Activated CD8-positive, alpha-beta T cell treated with anti-CD3 and anti-CD28 coated beads for 36 hours (primary cell): Measurements from ENCODE around the gene KCNA3. TPM values are rescaled to one million over a fixed set of nuclear protein-coding genes. Genes with fewer than 3 reads are reported as not detected.

ENCODE experiments used
- ATAC-seq: fragments of 200-7000 bp; cut with Tn5 transposase; one replicate; pipeline ENCODE4 v1.10.0; 2021; ENCODE audit warnings: mild to moderate bottlenecking, moderate library complexity
- CTCF ChIA-PET: fragments of 350-600 bp; sonication (Branson Sonifier 250); formaldehyde crosslinking; loops from one replicate; lab custom pipeline; 2021; ENCODE audit warnings: antibody characterized with exemption; lab: Charles Lee
- POLR2A ChIA-PET: fragments of 350-600 bp; sonication (Branson Sonifier 250); formaldehyde crosslinking; loops from one replicate; lab custom pipeline; 2021; ENCODE audit warnings: antibody characterized with exemption; lab: Charles Lee
- DNase-seq: peaks from one replicate; pipeline ENCODE4 v3.0.0-alpha.2; 2020
- H3K27ac Mint-ChIP-seq: one replicate; pipeline ENCODE4 v1.8.0; 2021; ENCODE audit warnings: mild to moderate bottlenecking, mixed read lengths
- H3K27me3 Mint-ChIP-seq: one replicate; pipeline ENCODE4 v1.8.0; 2021; ENCODE audit warnings: mixed read lengths
- H3K36me3 Mint-ChIP-seq: one replicate; pipeline ENCODE4 v1.8.0; 2021; ENCODE audit warnings: low read depth, mixed read lengths
- H3K4me1 Mint-ChIP-seq: one replicate; pipeline ENCODE4 v1.8.0; 2021; ENCODE audit warnings: low read depth, mixed read lengths
- H3K4me3 Mint-ChIP-seq: one replicate; pipeline ENCODE4 v1.8.0; 2021; ENCODE audit warnings: mild to moderate bottlenecking, moderate library complexity, mixed read lengths
- H3K9me3 Mint-ChIP-seq: one replicate; pipeline ENCODE4 v1.8.0; 2021; ENCODE audit warnings: mixed read lengths
- intact Hi-C: fragments of 100-400 bp; cut with micrococcal nuclease; formaldehyde crosslinking; loops from one replicate; pipeline ENCODE4 v1.10.0; 2022
- total RNA-seq, 2 experiments: library from RNA; stranded (reverse); gene quantifications; one replicate each; pipeline ENCODE4 v1.2.3, GENCODE V29; 2021
- TF ChIP-seq, protein P1 (sequence below): fragments of 200-600 bp; IDR thresholded peaks from one replicate; pipeline ENCODE4 v1.8.0; 2022; ENCODE audit warnings: antibody characterized with exemption, mild to moderate bottlenecking

Gene KCNA3
- total RNA-seq, 2 experiments from 2014 or later, result 15.5 to 16.2 TPM

DNA sequence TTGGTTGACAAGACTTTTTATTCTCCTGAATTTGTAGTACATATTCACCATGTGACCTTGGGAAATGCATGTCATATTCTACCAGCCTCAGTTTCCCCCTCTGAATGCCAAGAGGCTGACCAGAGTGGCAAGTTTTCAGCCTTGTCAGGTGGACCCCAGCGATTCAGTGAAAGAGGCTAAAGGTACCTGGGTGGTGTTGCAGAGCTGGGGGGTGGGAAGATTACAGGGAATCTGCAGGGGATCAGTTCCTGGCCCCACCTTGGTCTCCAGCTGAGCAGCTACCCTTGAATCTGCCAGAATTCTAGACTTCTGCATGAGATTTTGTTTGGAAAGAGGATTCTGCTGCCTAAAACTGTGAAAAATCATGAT lies 40.7 kb downstream of the KCNA3 start:
- intact Hi-C loops, result loop anchor here (5.0 to 10.0 kb wide), 2 partner anchors 241 to 583 kb away; partner anchors contain the start of gene CD53
- H3K4me3 Mint-ChIP-seq, result no peak overlapping the region
- CTCF ChIA-PET, result interaction anchor here (0.8 to 6.4 kb wide), 9 partner anchors 13 to 149 kb away, joined by 3 to 66 read pairs (median 10); no protein-coding TSS in a partner anchor
- ATAC-seq, result no peak
- peak overlapping the region; percentile 94 for H3K27ac Mint-ChIP-seq
- TF ChIP-seq, protein P1, sequence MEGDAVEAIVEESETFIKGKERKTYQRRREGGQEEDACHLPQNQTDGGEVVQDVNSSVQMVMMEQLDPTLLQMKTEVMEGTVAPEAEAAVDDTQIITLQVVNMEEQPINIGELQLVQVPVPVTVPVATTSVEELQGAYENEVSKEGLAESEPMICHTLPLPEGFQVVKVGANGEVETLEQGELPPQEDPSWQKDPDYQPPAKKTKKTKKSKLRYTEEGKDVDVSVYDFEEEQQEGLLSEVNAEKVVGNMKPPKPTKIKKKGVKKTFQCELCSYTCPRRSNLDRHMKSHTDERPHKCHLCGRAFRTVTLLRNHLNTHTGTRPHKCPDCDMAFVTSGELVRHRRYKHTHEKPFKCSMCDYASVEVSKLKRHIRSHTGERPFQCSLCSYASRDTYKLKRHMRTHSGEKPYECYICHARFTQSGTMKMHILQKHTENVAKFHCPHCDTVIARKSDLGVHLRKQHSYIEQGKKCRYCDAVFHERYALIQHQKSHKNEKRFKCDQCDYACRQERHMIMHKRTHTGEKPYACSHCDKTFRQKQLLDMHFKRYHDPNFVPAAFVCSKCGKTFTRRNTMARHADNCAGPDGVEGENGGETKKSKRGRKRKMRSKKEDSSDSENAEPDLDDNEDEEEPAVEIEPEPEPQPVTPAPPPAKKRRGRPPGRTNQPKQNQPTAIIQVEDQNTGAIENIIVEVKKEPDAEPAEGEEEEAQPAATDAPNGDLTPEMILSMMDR, result no peak
- H3K27me3 Mint-ChIP-seq, result no peaks in the 10 kb centered on the region
- DNase-seq, result no peak
- H3K36me3 Mint-ChIP-seq, result no peaks in the 10 kb centered on the region
- H3K4me1 Mint-ChIP-seq, result peaks cover 64% of the 10 kb centered on the region
- POLR2A ChIA-PET, result interaction anchor here (0.9 to 9.8 kb wide), 5 partner anchors 8 to 139 kb away, joined by 3 to 131 read pairs (median 9); partner anchors contain the start of gene KCNA3
- no peaks in the 10 kb centered on the region for H3K9me3 Mint-ChIP-seq

DNA sequence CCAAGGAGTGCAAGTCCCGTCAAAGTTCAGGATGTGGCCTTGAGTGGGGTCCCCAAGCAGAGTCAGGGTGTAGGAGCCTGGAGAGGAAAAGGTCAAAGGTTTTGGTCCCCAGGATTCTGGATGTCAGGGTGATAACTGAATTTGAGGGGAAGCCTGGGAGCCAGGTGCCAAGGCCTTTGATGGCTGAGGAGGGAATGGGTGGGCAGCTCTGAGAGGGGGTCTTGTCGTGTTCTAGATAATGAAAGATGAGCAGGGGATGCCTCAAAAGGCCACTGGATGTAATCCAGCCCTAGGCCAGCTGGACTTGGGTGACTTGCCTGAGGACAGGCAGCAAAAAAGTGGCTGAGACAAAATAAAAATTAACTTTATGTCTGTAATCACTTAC lies 41.1 kb downstream of the KCNA3 start:
- intact Hi-C loops, result loop anchor here (5.0 to 10.0 kb wide), 2 partner anchors 241 to 584 kb away; partner anchors contain the start of gene CD53
- Mint-ChIP-seq H3K27ac (peak overlapping the region; percentile 74), H3K4me3 (no peak overlapping the region), H3K36me3 (no peaks in the 10 kb centered on the region), H3K9me3 (no peaks in the 10 kb centered on the region), H3K27me3 (no peaks in the 10 kb centered on the region), H3K4me1 (peaks cover 60% of the 10 kb centered on the region)
- CTCF ChIA-PET, result interaction anchor here (1.3 to 6.3 kb wide), 7 partner anchors 14 to 150 kb away, joined by 3 to 66 read pairs (median 10); no protein-coding TSS in a partner anchor
- DNase-seq (no peak), ATAC-seq (no peak)
- TF ChIP-seq, protein P1, result no peak
- POLR2A ChIA-PET, result interaction anchor here (0.9 to 9.8 kb wide), 4 partner anchors 8 to 40 kb away, joined by 3 to 131 read pairs (median 26); partner anchors contain the start of gene KCNA3

DNA sequence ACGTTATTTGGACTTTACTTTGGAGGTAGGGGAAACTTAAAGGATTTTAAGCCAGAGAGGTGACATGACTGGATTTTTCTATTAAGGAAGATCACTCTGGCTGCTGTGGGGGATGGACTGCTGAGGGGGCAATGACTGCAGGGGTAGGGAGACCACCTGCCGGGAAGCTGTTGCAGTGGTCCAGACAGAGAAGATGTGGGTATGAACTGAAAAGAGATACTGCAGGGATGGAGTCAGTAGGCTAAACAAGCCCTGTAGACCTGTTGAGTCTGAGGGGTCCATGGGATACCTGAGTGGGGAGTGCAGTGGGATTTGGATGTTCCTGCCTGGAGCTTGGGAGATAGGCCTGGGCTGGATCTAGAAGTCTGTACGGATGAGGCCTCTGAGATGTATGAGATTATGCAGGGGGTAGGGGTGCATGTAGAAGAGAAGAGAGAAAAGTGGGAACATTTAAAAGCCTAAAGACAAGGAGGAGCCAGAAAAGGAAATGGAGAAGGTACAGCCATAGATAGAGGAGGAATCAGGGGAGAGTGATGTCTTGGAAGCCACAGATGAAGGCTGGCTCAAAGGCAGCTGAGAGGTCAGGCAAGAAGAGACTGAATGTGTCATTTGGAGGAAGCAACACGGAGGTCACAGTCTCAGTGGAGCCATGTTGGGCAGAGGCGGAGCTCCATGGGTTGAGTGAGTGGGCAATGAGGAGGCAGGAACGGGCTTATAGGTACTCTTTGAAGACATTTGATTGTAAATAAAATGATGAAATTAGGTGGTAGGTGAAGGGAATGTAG lies 42.7 kb downstream of the KCNA3 start:
- intact Hi-C loops, result loop anchor here (1.0 to 10.0 kb wide), 5 partner anchors 15 to 585 kb away; partner anchors contain the start of gene CD53
- TF ChIP-seq, protein P1, result no peak

DNA sequence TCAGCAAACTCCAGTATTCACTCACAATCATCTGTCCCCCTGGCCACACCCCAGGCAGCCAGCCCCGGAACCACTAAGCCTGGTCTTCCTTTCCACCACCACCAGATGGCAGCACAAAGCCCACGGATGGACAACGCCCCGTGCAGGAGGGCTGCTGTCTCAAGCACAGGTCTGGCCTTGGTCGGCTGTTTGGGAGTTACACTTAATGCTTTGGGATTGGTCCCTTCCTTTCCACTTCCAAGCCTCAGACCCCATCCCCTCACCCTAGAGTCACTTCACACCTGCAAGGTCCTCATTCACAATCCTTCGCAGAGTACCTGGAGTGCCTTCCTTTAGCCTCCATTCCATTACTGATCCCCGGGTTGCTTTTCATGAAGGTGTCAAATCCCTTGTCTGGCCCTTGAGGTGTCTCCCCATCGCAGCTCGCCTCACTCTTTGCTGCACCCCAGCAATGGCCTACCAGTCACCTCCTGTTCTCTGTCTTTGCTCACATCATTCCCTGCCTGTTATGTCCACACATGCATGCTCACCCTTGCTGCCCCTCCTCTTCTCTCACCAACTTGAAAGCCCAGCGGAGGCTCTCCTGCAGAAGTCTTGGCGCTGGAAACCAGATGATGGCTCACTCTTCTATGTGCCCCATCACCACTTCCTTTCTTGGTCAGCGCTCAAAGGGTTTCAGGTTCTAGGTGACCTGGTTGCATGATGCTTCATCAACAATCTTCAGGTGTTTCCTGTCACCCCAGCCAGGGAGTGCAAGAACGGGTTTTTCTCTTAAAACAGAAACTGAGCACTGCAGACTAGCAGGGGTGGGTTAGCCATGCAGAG lies 43.7 kb downstream of the KCNA3 start:
- POLR2A ChIA-PET, result interaction anchor here (0.6 to 9.8 kb wide), 11 partner anchors 10 to 150 kb away, joined by 3 to 131 read pairs (median 4); partner anchors contain the start of gene KCNA3
- Mint-ChIP-seq H3K36me3 (no peaks in the 10 kb centered on the region), H3K4me3 (no peak overlapping the region), H3K27ac (no peak overlapping the region), H3K9me3 (no peaks in the 10 kb centered on the region), H3K4me1 (peaks cover 52% of the 10 kb centered on the region), H3K27me3 (no peaks in the 10 kb centered on the region)
- TF ChIP-seq, protein P1, result peak; percentile 85
- DNase-seq, result peak; percentile 89
- CTCF ChIA-PET, result interaction anchor here (0.8 to 5.5 kb wide), 16 partner anchors 12 to 156 kb away, joined by 3 to 67 read pairs (median 4); no protein-coding TSS in a partner anchor
- ATAC-seq, result peak; percentile 69
- intact Hi-C loops, result loop anchor here (1.0 to 10.0 kb wide), 5 partner anchors 16 to 586 kb away; partner anchors contain the start of gene CD53

More for the DNA sequence above, 42.7 kb downstream of the KCNA3 start:
- DNase-seq, result peak; percentile 48
- ATAC-seq, result no peak
- no peak overlapping the region for H3K27ac Mint-ChIP-seq
- H3K9me3 Mint-ChIP-seq, result no peaks in the 10 kb centered on the region
- ChIA-PET CTCF (interaction anchor here (0.5 to 5.5 kb wide), 11 partner anchors 8 to 150 kb away, joined by 3 to 67 read pairs (median 3); no protein-coding TSS in a partner anchor), POLR2A (interaction anchor here (0.7 to 9.8 kb wide), 8 partner anchors 13 to 163 kb away, joined by 3 to 131 read pairs (median 8); partner anchors contain the start of gene KCNA3)
- no peaks in the 10 kb centered on the region for H3K36me3 Mint-ChIP-seq
- peaks cover 53% of the 10 kb centered on the region for H3K4me1 Mint-ChIP-seq
- H3K27me3 Mint-ChIP-seq, result no peaks in the 10 kb centered on the region
- no peak overlapping the region for H3K4me3 Mint-ChIP-seq
